GM12878 (cell line): ENCODE measurements around the gene VDR. TPM values are rescaled to one million over a fixed set of nuclear protein-coding genes. Genes with fewer than 3 reads are reported as not detected.

Experiments used
- ATAC-seq: fragments of 200-7000 bp; cut with Tn5 transposase; 3 replicates; pipeline ENCODE4 v1.9.1; 2020; ENCODE audit warnings: mild to moderate bottlenecking, moderate library complexity
- BruUV-seq: library from RNA; stranded (reverse); fragments of 400-500 nt; replicated peaks from 2 replicates; lab custom pipeline; 2021; lab: Mats Ljungman, UMichigan
- CTCF ChIA-PET: fragments of 300-600 bp; sonication (Branson Sonifier 250); formaldehyde crosslinking; extraction: SDS; loops from one replicate; lab custom pipeline; 2021; ENCODE audit warnings: inconsistent platforms; lab: Yijun Ruan, JAX
- POLR2A ChIA-PET: fragments of 350-600 bp; formaldehyde crosslinking; extraction: SDS; loops from one replicate; lab custom pipeline; 2021; ENCODE audit warnings: inconsistent platforms; lab: Charles Lee
- RAD21 ChIA-PET: fragments of 300-600 bp; sonication (Branson Sonifier 250); formaldehyde crosslinking; loops from one replicate; lab custom pipeline; 2023; ENCODE audit warnings: antibody characterized with exemption; ENCODE audit not compliant: unreplicated experiment; lab: Charles Lee
- SMC1A ChIA-PET: fragments of 300-600 bp; sonication (Branson Sonifier 250); formaldehyde crosslinking; loops from one replicate; lab custom pipeline; 2023; ENCODE audit not compliant: unreplicated experiment, uncharacterized antibody; lab: Charles Lee
- DNase-seq: peaks from one replicate; pipeline ENCODE4 v3.0.0-alpha.2; 2011; ENCODE audit warnings: low read depth, low spot score
- FAIRE-seq: peaks from 3 replicates; lab custom pipeline; 2011; peaks lifted over from hg19 to GRCh38; lab: Jason Lieb, UNC
- H2AFZ ChIP-seq: 2 replicates; pipeline ENCODE4 v1.6.0; 2011; ENCODE audit warnings: low read depth, low read length, control low read depth; ENCODE audit not compliant: control insufficient read depth
- H3K27ac ChIP-seq: 2 replicates; pipeline ENCODE4 v1.5.1; 2011; ENCODE audit warnings: control low read depth; ENCODE audit not compliant: control insufficient read depth, insufficient read depth
- H3K27me3 ChIP-seq, 2 experiments: replicated peaks in 1 of 2; 2 replicates each; pipeline versions ENCODE4 v1.6.0 to v1.6.1; 2011; ENCODE audit warnings: low read length in 1 of 2; ENCODE audit not compliant: control insufficient read depth in 2 of 2, insufficient read depth in 2 of 2
- H3K36me3 ChIP-seq, 2 experiments: 2 replicates each; pipeline ENCODE4 v1.5.1; 2011; ENCODE audit warnings: low read length in 1 of 2; ENCODE audit not compliant: control insufficient read depth in 2 of 2, insufficient read depth in 2 of 2
- H3K4me1 ChIP-seq: 2 replicates; pipeline ENCODE4 v1.6.1; 2011; ENCODE audit warnings: mild to moderate bottlenecking, low read length, moderate library complexity, mixed read lengths; ENCODE audit not compliant: control insufficient read depth, insufficient read depth
- H3K4me2 ChIP-seq: 2 replicates; pipeline ENCODE4 v1.6.0; 2011; ENCODE audit warnings: control low read depth; ENCODE audit not compliant: control insufficient read depth, insufficient read depth
- H3K4me3 ChIP-seq: fragments of 200-600 bp; sonication (generic); 2 replicates; pipeline ENCODE4 v1.5.1; 2016
- H3K79me2 ChIP-seq: 2 replicates; pipeline ENCODE4 v1.6.0; 2011; ENCODE audit warnings: low read length; ENCODE audit not compliant: control insufficient read depth, insufficient read depth
- H3K9ac ChIP-seq: 2 replicates; pipeline ENCODE4 v1.8.0; 2011; ENCODE audit warnings: low read length, control low read depth, mixed read lengths; ENCODE audit not compliant: control insufficient read depth, insufficient read depth
- H3K9me3 ChIP-seq: replicated peaks from 3 replicates; pipeline ENCODE4 v1.5.1; 2011; ENCODE audit warnings: mild to moderate bottlenecking, low read length; ENCODE audit not compliant: control insufficient read depth, insufficient read depth
- H4K20me1 ChIP-seq: 2 replicates; pipeline ENCODE4 v1.6.0; 2011; ENCODE audit not compliant: control insufficient read depth, insufficient read depth
- BMI1 ChIP-seq: fragments of 450-650 bp; IDR thresholded peaks from 2 replicates; pipeline ENCODE4 v1.6.1; 2016; ENCODE audit warnings: mild to moderate bottlenecking, moderate library complexity, borderline replicate concordance
- JUND ChIP-seq: IDR thresholded peaks from 2 replicates; pipeline ENCODE4 v1.6.1; 2012; ENCODE audit warnings: low read depth, mild to moderate bottlenecking, low read length, improper control_type of control experiment, moderate library complexity
- MTA2 ChIP-seq: fragments of 450-650 bp; IDR thresholded peaks from 2 replicates; pipeline ENCODE4 v1.6.1; 2016; ENCODE audit warnings: low read depth, mild to moderate bottlenecking, moderate library complexity
- ZNF384 ChIP-seq: IDR thresholded peaks from 2 replicates; pipeline ENCODE4 v1.6.1; 2012; ENCODE audit warnings: low read depth, mild to moderate bottlenecking, low read length, improper control_type of control experiment, borderline replicate concordance
- ZNF592 ChIP-seq: fragments of 450-650 bp; IDR thresholded peaks from 2 replicates; pipeline ENCODE4 v1.6.1; 2017; ENCODE audit warnings: mild to moderate bottlenecking, moderate library complexity
- in situ Hi-C: fragments of 300-500 bp; cut with MboI; formaldehyde crosslinking; loops from 9 replicates; pipeline ENCODE4 v1.14.3; 2018; ENCODE audit warnings: mixed read lengths
- intact Hi-C: fragments of 100-400 bp; cut with micrococcal nuclease; formaldehyde crosslinking; loops from one replicate; pipeline ENCODE4 v1.14.2; 2022; ENCODE audit not compliant: unreplicated experiment
- polyA plus RNA-seq, 11 experiments: library from polyadenylated mRNA; depleted of rRNA in 4 of 11; unstranded in 6 of 11; stranded (reverse) in 5 of 11; fragments of >200 nt; fragmentation: Nextera tagmentation in 4 of 11; fragmentation: Illumina TruSeq in 1 of 11; extraction: Ambion mirVana in 4 of 11; extraction: Trizol in 1 of 11; gene quantifications; 1 replicate in 1 of 11; 2 replicates in 10 of 11; pipeline versions ENCODE4 v1.2.1 to v1.2.3, GENCODE V29; 2011 to 2016; ENCODE audit warnings: inconsistent platforms in 2 of 11, missing spikeins in 2 of 11, low read depth in 1 of 11
- total RNA-seq, 4 experiments: library from RNA; depleted of rRNA in 3 of 4; stranded (reverse); fragments of >200 nt in 3 of 4; fragmentation: Illumina TruSeq in 1 of 4; extraction: Trizol in 1 of 4; gene quantifications; 2 replicates each; pipeline versions ENCODE4 v1.2.1 to v1.2.3, GENCODE V29; 2013 to 2021

The VDR gene
- total and polyA plus RNA-seq, 10 of the 15 experiments (the other 5 are each of a cell fraction or from before 2014, with no cell fraction given), result 0.27 to 7.9 (median 3.0) TPM

- ATAC-seq (no peak), FAIRE-seq (no peak), DNase-seq (no peak)
- TF ChIP-seq MTA2 (no peak), BMI1 (no peak), ZNF384 (no peak), ZNF592 (no peak), JUND (no peak)
- ChIA-PET POLR2A (interaction anchor here (1.1 to 1.8 kb wide), 5 partner anchors 8 to 32 kb away, joined by 3 to 6 read pairs (median 5); no protein-coding TSS in a partner anchor), CTCF (interaction anchor here (1.2 to 2.4 kb wide), 4 partner anchors 8 to 47 kb away, joined by 3 to 11 read pairs (median 5); no protein-coding TSS in a partner anchor), RAD21 (interaction anchor here (1.0 kb wide), 1 partner anchor 17 kb away, joined by 3 read pairs; no protein-coding TSS in a partner anchor), SMC1A (interaction anchor here (1.0 to 3.2 kb wide), 3 partner anchors 12 to 48 kb away, joined by 4 to 17 read pairs (median 5); no protein-coding TSS in a partner anchor)
- H3K4me3 ChIP-seq, result no peak overlapping the region
- H3K79me2 ChIP-seq, result no peaks in the 10 kb centered on the region
- peaks cover 30% of the 10 kb centered on the region for H3K4me1 ChIP-seq
- BruUV-seq, result no TSS peak
- H3K27ac ChIP-seq, result no peak overlapping the region
- intact Hi-C loops, result loop anchor here (5.0 kb wide), 1 partner anchor 45 kb away; no protein-coding TSS in a partner anchor
- H3K9me3 ChIP-seq, result no peaks in the 10 kb centered on the region
- H4K20me1 ChIP-seq, result no peaks in the 10 kb centered on the region
- no peak overlapping the region for H2AFZ ChIP-seq
- H3K27me3 ChIP-seq, result peaks cover 4 to 5% of the 10 kb centered on the region in 2 experiments; a peak in 1 of 4 replicates
- no peak overlapping the region; the same call in 1 of the 2 replicates for H3K4me2 ChIP-seq
- no peaks in the 10 kb centered on the region for H3K36me3 ChIP-seq
- H3K9ac ChIP-seq, result no peak overlapping the region
- in situ Hi-C loops, result no loop called here
Observed at GRCh38 chr12:47902131-47902639, 2.6 kb downstream of the VDR start.
